H9 (cell line): ENCODE measurements around the gene BFSP2. TPM values are rescaled to one million over a fixed set of nuclear protein-coding genes. Genes with fewer than 3 reads are reported as not detected.

Experiments
- DNase-seq: peaks from one replicate; pipeline ENCODE4 v3.0.0-alpha.2; 2017
- H2AFZ ChIP-seq: one replicate; pipeline ENCODE4 v1.6.1; 2013; ENCODE audit warnings: mild to moderate bottlenecking, low read length, control low read depth, moderate library complexity
- H2AK5ac ChIP-seq: 2 replicates; pipeline ENCODE4 v1.6.1; 2013; ENCODE audit warnings: low read length, control low read depth, mixed read lengths; ENCODE audit not compliant: insufficient read length
- H2BK120ac ChIP-seq: one replicate; pipeline ENCODE4 v1.6.1; 2013; ENCODE audit warnings: low read depth, mild to moderate bottlenecking, low read length, control low read depth, inconsistent platforms; ENCODE audit not compliant: poor library complexity, severe bottlenecking
- H2BK12ac ChIP-seq: 2 replicates; pipeline ENCODE4 v1.6.1; 2013; ENCODE audit warnings: low read length, control low read depth, mixed read lengths, low read depth; ENCODE audit not compliant: insufficient read length
- H2BK15ac ChIP-seq: 2 replicates; pipeline ENCODE4 v1.6.1; 2013; ENCODE audit warnings: low read depth, low read length, control low read depth
- H2BK20ac ChIP-seq: one replicate; pipeline ENCODE4 v1.6.1; 2013; ENCODE audit warnings: low read depth, mild to moderate bottlenecking, low read length, control low read depth, inconsistent platforms; ENCODE audit not compliant: poor library complexity, severe bottlenecking
- H2BK5ac ChIP-seq: 2 replicates; pipeline ENCODE4 v1.6.1; 2013; ENCODE audit warnings: low read length, control low read depth, mixed read lengths; ENCODE audit not compliant: insufficient read length
- H3K14ac ChIP-seq: 2 replicates; pipeline ENCODE4 v1.6.1; 2013; ENCODE audit warnings: low read length, control low read depth; ENCODE audit not compliant: insufficient read depth
- H3K18ac ChIP-seq: 2 replicates; pipeline ENCODE4 v1.6.1; 2013; ENCODE audit warnings: low read depth, mild to moderate bottlenecking, mixed read lengths, low read length, control low read depth; ENCODE audit not compliant: insufficient read length
- H3K23ac ChIP-seq: 2 replicates; pipeline ENCODE4 v1.6.1; 2013; ENCODE audit warnings: low read length, control low read depth, mixed read lengths, low read depth; ENCODE audit not compliant: insufficient read length
- H3K23me2 ChIP-seq: 2 replicates; pipeline ENCODE4 v1.6.1; 2013; ENCODE audit warnings: low read depth, mild to moderate bottlenecking, mixed read lengths, low read length, control low read depth; ENCODE audit not compliant: insufficient read length, poor library complexity, severe bottlenecking
- H3K27ac ChIP-seq: 2 replicates; pipeline ENCODE4 v1.5.1; 2013; ENCODE audit warnings: low read length, control low read depth, mixed read lengths, low read depth; ENCODE audit not compliant: insufficient read length
- H3K27me3 ChIP-seq: 2 replicates; pipeline ENCODE4 v1.6.1; 2013; ENCODE audit warnings: low read length, control low read depth, inconsistent platforms; ENCODE audit not compliant: insufficient read depth
- H3K4ac ChIP-seq: 2 replicates; pipeline ENCODE4 v1.6.1; 2013; ENCODE audit warnings: low read depth, mild to moderate bottlenecking, control low read depth, inconsistent platforms, low read length, moderate library complexity
- H3K4me1 ChIP-seq: 2 replicates; pipeline ENCODE4 v1.6.1; 2013; ENCODE audit warnings: low read length, control low read depth, inconsistent platforms; ENCODE audit not compliant: insufficient read depth
- H3K4me2 ChIP-seq: 2 replicates; pipeline ENCODE4 v1.6.1; 2013; ENCODE audit warnings: low read length, control low read depth, mixed read lengths; ENCODE audit not compliant: insufficient read length, insufficient read depth
- H3K56ac ChIP-seq: 2 replicates; pipeline ENCODE4 v1.6.1; 2013; ENCODE audit warnings: low read depth, mild to moderate bottlenecking, mixed read lengths, low read length, control low read depth; ENCODE audit not compliant: insufficient read length
- H3K79me1 ChIP-seq: 2 replicates; pipeline ENCODE4 v1.6.1; 2013; ENCODE audit warnings: low read depth, mild to moderate bottlenecking, moderate library complexity, low read length, control low read depth, inconsistent platforms; ENCODE audit not compliant: insufficient read depth, poor library complexity, severe bottlenecking
- H3K79me2 ChIP-seq: 2 replicates; pipeline ENCODE4 v1.6.1; 2013; ENCODE audit warnings: low read length, control low read depth, inconsistent platforms; ENCODE audit not compliant: insufficient read depth
- H3K9ac ChIP-seq: 2 replicates; pipeline ENCODE4 v1.6.1; 2013; ENCODE audit warnings: low read length, control low read depth, mixed read lengths; ENCODE audit not compliant: insufficient read length; ENCODE audit errors: extremely low read depth
- H3K9me3 ChIP-seq: one replicate; pipeline ENCODE4 v1.6.1; 2013; ENCODE audit warnings: low read depth, low read length, inconsistent platforms; ENCODE audit not compliant: control insufficient read depth
- H3T11ph ChIP-seq: one replicate; pipeline ENCODE4 v1.6.1; 2013; ENCODE audit warnings: mild to moderate bottlenecking, low read length, control low read depth, inconsistent platforms
- H4K20me1 ChIP-seq: one replicate; pipeline ENCODE4 v1.6.1; 2013; ENCODE audit not compliant: control insufficient read depth, insufficient read length, insufficient read depth
- H4K5ac ChIP-seq: 2 replicates; pipeline ENCODE4 v1.6.1; 2013; ENCODE audit warnings: low read depth, mild to moderate bottlenecking, mixed read lengths, low read length, control low read depth; ENCODE audit not compliant: insufficient read length
- H4K8ac ChIP-seq: replicated peaks from 2 replicates; pipeline ENCODE4 v1.6.1; 2013; ENCODE audit warnings: low read length, control low read depth, mixed read lengths, low read depth; ENCODE audit not compliant: insufficient read length
- H4K91ac ChIP-seq: 2 replicates; pipeline ENCODE4 v1.6.1; 2013; ENCODE audit warnings: low read depth, mild to moderate bottlenecking, moderate library complexity, mixed read lengths, low read length, control low read depth; ENCODE audit not compliant: insufficient read length
- H3K27ac Mint-ChIP-seq, 3 experiments: 2 replicates in 2 of 3; 3 replicates in 1 of 3; pipeline ENCODE4 v1.8.0; 2020 to 2021; ENCODE audit warnings: mixed read lengths in 3 of 3, mild to moderate bottlenecking in 1 of 3, moderate library complexity in 1 of 3
- H3K27me3 Mint-ChIP-seq: 2 replicates; pipeline ENCODE4 v1.8.0; 2021; ENCODE audit warnings: low read depth, mild to moderate bottlenecking, moderate library complexity, mixed read lengths
- H3K36me3 Mint-ChIP-seq, 3 experiments: 2 replicates in 2 of 3; 3 replicates in 1 of 3; pipeline ENCODE4 v1.8.0; 2020 to 2021; ENCODE audit warnings: low read depth in 3 of 3, mixed read lengths in 3 of 3; ENCODE audit not compliant: insufficient read depth in 1 of 3
- H3K4me1 Mint-ChIP-seq, 2 experiments: 2 replicates each; pipeline ENCODE4 v1.8.0; 2020; ENCODE audit warnings: mixed read lengths in 2 of 2
- H3K4me3 Mint-ChIP-seq, 2 experiments: 2 replicates in 1 of 2; 3 replicates in 1 of 2; pipeline ENCODE4 v1.8.0; 2020 to 2021; ENCODE audit warnings: mild to moderate bottlenecking in 2 of 2, mixed read lengths in 2 of 2, moderate library complexity in 1 of 2
- H3K9me3 Mint-ChIP-seq, 2 experiments: 2 replicates in 1 of 2; 3 replicates in 1 of 2; pipeline ENCODE4 v1.8.0; 2020; ENCODE audit warnings: mild to moderate bottlenecking in 2 of 2, mixed read lengths in 2 of 2, moderate library complexity in 1 of 2
- total RNA-seq: library from RNA; stranded (reverse); gene quantifications from 2 replicates; pipeline ENCODE4 v1.2.1, GENCODE V29; 2021
- TF ChIP-seq, protein P1 (sequence below): fragments of 200-600 bp; sonication (generic); conservative IDR thresholded peaks from 3 replicates; pipeline ENCODE4 v1.8.0; 2021; ENCODE audit warnings: antibody characterized with exemption, mild to moderate bottlenecking

The BFSP2 gene
- total RNA-seq, 1 experiment from 2014 or later: not detected

DNA sequence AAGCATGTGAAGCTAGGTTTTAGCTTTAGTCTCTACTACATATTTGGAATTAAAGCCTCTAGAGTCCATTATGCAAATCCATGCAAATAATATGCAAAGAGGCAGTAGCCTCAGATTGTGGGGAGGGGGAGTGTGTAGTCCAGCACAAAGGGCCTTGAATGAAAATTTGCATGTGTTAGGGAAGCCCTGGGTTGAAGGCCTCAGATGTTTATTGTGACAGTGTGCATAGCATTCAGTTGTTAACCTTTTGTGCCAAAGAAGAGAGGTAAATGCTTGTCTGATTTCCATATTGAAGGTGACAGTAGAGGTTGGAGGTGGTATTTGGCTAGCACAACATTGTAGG, 24.5 kb upstream of the BFSP2 start:
- DNase-seq: no peak
- Histone ChIP-seq H2BK5ac (no peak overlapping the region), H2BK20ac (no peak overlapping the region), H4K20me1 (no peaks in the 10 kb centered on the region), H4K91ac (no peak overlapping the region), H3K4ac (no peak overlapping the region), H2BK120ac (no peak overlapping the region), H3K23ac (no peak overlapping the region), H3K18ac (no peak overlapping the region), H3K4me1 (peaks cover 12% of the 10 kb centered on the region), H2AFZ (no peak overlapping the region), H3K79me1 (no peaks in the 10 kb centered on the region), H3K9ac (no peak overlapping the region), H3K23me2 (no peaks in the 10 kb centered on the region), H3K56ac (no peak overlapping the region), H3T11ph (no peak overlapping the region), H3K9me3 (no peaks in the 10 kb centered on the region), H4K8ac (no peak overlapping the region), H2AK5ac (no peak overlapping the region), H2BK15ac (no peak overlapping the region), H4K5ac (no peak overlapping the region), H3K79me2 (no peaks in the 10 kb centered on the region), H3K27me3 (no peaks in the 10 kb centered on the region), H3K27ac (no peak overlapping the region), H2BK12ac (no peak overlapping the region), H3K4me2 (no peak overlapping the region), H3K14ac (no peak overlapping the region)
- H3K9me3 Mint-ChIP-seq: no peaks in the 10 kb centered on the region
- H3K4me3 Mint-ChIP-seq: no peak overlapping the region
- H3K27ac Mint-ChIP-seq: no peak overlapping the region
- TF ChIP-seq, protein P1, sequence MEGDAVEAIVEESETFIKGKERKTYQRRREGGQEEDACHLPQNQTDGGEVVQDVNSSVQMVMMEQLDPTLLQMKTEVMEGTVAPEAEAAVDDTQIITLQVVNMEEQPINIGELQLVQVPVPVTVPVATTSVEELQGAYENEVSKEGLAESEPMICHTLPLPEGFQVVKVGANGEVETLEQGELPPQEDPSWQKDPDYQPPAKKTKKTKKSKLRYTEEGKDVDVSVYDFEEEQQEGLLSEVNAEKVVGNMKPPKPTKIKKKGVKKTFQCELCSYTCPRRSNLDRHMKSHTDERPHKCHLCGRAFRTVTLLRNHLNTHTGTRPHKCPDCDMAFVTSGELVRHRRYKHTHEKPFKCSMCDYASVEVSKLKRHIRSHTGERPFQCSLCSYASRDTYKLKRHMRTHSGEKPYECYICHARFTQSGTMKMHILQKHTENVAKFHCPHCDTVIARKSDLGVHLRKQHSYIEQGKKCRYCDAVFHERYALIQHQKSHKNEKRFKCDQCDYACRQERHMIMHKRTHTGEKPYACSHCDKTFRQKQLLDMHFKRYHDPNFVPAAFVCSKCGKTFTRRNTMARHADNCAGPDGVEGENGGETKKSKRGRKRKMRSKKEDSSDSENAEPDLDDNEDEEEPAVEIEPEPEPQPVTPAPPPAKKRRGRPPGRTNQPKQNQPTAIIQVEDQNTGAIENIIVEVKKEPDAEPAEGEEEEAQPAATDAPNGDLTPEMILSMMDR: no peak
- no peaks in the 10 kb centered on the region for H3K27me3 Mint-ChIP-seq
- peaks cover 25 to 26% of the 10 kb centered on the region in 2 experiments for H3K4me1 Mint-ChIP-seq
- no peaks in the 10 kb centered on the region for H3K36me3 Mint-ChIP-seq
